ENCODE measurements around the gene GATA3. TPM values are rescaled to one million over a fixed set of nuclear protein-coding genes. Genes with fewer than 3 reads are reported as not detected.

The GATA3 gene
- polyA plus RNA-seq, 1 experiment: not detected

GRCh38 chr10:8084799-8085198 lies 30.3 kb downstream of the GATA3 start:
- DNase-seq (ENCODE audit: low read depth, low spot score): no peak
- Histone ChIP-seq H3K9me3 (ENCODE audit: control insufficient read depth, insufficient read depth, low read length) (peaks cover 6% of the 10 kb centered on the region; the same call in 1 of the 2 replicates), H3K4me3 (ENCODE audit: low read depth, low read length) (no peak overlapping the region), H3K27ac (ENCODE audit: low read depth, low read length) (no peak overlapping the region), H3K27me3 (ENCODE audit: control insufficient read depth, insufficient read depth, low read length) (no peaks in the 10 kb centered on the region)
- CTCF ChIA-PET: no interaction called here
- POLR2A ChIA-PET: no interaction called here
- no peak for TF ChIP-seq CTCF (IDR thresholded peaks at IDR 0.05; ENCODE audit: low read depth, low read length)

GRCh38 chr10:8085251-8085650 lies 30.8 kb downstream of the GATA3 start:
- H3K27ac ChIP-seq (ENCODE audit: low read depth, low read length): no peak overlapping the region
- CTCF ChIA-PET: no interaction called here
- H3K9me3 ChIP-seq (ENCODE audit: control insufficient read depth, insufficient read depth, low read length): peaks cover 6% of the 10 kb centered on the region; the same call in 1 of the 2 replicates
- no peak overlapping the region for H3K4me3 ChIP-seq (ENCODE audit: low read depth, low read length)
- no peak for DNase-seq (ENCODE audit: low read depth, low spot score)
- no peaks in the 10 kb centered on the region for H3K27me3 ChIP-seq (ENCODE audit: control insufficient read depth, insufficient read depth, low read length)
- TF ChIP-seq CTCF (IDR thresholded peaks at IDR 0.05; ENCODE audit: low read depth, low read length): no peak
- POLR2A ChIA-PET: no interaction called here

GRCh38 chr10:8086315-8086714 lies 31.8 kb downstream of the GATA3 start:
- Histone ChIP-seq H3K4me3 (ENCODE audit: low read depth, low read length) (no peak overlapping the region), H3K9me3 (ENCODE audit: control insufficient read depth, insufficient read depth, low read length) (peaks cover 4% of the 10 kb centered on the region; the same call in 1 of the 2 replicates), H3K27me3 (ENCODE audit: control insufficient read depth, insufficient read depth, low read length) (no peaks in the 10 kb centered on the region), H3K27ac (ENCODE audit: low read depth, low read length) (no peak overlapping the region)
- DNase-seq (ENCODE audit: low read depth, low spot score): no peak
- CTCF ChIA-PET: no interaction called here
- no peak for TF ChIP-seq CTCF (IDR thresholded peaks at IDR 0.05; ENCODE audit: low read depth, low read length)
- POLR2A ChIA-PET: no interaction called here

- DNase-seq (ENCODE audit: low read depth, low spot score): no peak
- TF ChIP-seq CTCF (IDR thresholded peaks at IDR 0.05; ENCODE audit: low read depth, low read length): no peak
- peaks cover 2% of the 10 kb centered on the region; the same call in 1 of the 2 replicates for H3K9me3 ChIP-seq (ENCODE audit: control insufficient read depth, insufficient read depth, low read length)
- H3K4me3 ChIP-seq (ENCODE audit: low read depth, low read length): no peak overlapping the region
- POLR2A ChIA-PET: no interaction called here
- H3K27me3 ChIP-seq (ENCODE audit: control insufficient read depth, insufficient read depth, low read length): no peaks in the 10 kb centered on the region
- CTCF ChIA-PET: no interaction called here
- H3K27ac ChIP-seq (ENCODE audit: low read depth, low read length): no peak overlapping the region
Measured at GRCh38 chr10:8088504-8088903, 34.0 kb downstream of the GATA3 start.

- ChIA-PET POLR2A (no interaction called here), CTCF (no interaction called here)
- Histone ChIP-seq H3K9me3 (ENCODE audit: control insufficient read depth, insufficient read depth, low read length) (no peaks in the 10 kb centered on the region), H3K27me3 (ENCODE audit: control insufficient read depth, insufficient read depth, low read length) (no peaks in the 10 kb centered on the region), H3K4me3 (ENCODE audit: low read depth, low read length) (no peak overlapping the region), H3K27ac (ENCODE audit: low read depth, low read length) (no peak overlapping the region)
- no peak for DNase-seq (ENCODE audit: low read depth, low spot score)
- TF ChIP-seq CTCF (IDR thresholded peaks at IDR 0.05; ENCODE audit: low read depth, low read length): no peak
Measured at GRCh38 chr10:8092428-8092827, 37.9 kb downstream of the GATA3 start.
